GM19025 (cell line): Measurements from ENCODE around the gene SESN1.
A peak's percentile ranks its signal among the peaks of the same experiment; 100 is the strongest.
"Not testable (repeated sequence)": the region's sequence is repeated elsewhere in the genome, so short reads cannot be mapped to it uniquely, and the experiment has no call there.

Experiments used
- ATAC-seq: cut with Tn5 transposase; IDR thresholded peaks from one replicate; pipeline ENCODE4 v1.9.1; 2021; ENCODE audit warnings: mild to moderate bottlenecking, low read depth, moderate library complexity; ENCODE audit not compliant: unreplicated experiment

Gene SESN1

DNA sequence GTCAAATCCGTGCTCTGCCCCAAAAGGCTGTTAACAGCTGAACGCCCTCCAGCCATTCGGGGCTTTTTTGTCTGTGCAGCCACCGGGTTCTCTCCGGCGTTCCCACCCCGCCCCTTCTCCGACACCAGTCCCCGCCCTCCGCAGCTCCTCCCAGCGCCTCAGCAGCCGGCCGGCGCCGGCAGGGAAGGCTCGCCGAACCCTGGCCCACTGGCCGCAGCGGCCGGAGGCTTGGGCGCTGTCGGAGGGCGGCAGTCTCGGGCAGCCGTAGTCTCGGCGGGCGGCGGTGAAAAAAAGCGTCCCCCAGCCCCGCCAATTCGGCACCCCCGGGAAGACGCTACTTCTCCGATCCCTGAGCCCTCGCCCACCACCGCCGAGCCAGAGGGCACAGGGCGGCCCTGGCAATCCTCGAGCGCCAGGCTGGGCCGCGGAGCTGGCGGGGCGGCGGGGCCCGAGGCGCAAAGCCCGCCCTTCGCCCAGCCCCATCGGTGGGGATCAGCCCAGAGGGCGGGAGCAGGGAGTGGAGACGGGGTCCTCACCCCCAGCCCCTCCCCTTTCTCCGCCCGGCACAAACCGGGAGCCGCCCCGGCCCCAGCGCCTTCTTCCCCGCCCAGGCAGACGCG lies at the start of gene SESN1:
SESN1 (minus strand) TSS at position 431 of the 620 bp plus-strand sequence. CDS start 773 bp downstream, outside the sequence.
- ATAC-seq = peak; percentile 63

DNA sequence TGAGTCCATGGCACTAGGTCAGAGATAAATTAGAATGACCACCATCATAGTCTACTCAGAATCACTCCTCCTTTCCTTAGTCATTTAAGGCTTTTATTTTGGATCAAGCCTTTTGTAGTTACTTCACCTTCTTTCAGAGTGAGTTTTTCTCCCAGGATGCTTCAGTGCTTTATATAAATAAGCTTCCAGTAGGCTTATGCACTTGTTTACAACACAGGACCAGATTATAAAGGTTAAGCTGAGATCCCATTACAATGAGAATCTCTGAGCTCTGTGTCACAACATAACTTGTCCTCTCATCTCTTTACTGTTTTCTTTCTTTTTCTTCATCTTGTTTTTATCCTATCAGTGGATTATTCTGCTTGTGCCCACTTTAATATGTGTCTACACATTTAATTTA lies 48.5 kb upstream of the SESN1 start:
- ATAC-seq = no peak

DNA sequence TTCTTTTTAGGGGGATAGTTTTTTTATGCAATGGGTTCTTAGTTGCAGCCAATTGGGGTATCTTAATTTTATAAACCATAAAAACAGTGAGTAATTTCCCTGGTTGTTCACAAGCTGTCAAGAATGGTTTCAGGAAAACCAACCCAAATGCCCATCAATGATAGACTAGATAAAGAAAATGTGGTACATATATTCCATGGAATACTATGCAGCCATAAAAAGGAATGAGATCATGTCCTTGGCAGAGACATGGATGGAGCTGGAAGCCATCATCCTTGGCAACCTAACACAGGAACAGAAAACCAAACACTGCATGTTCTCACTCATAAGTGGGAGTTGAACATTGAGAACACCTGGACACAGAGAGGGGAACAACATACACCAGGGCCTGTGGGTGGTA lies 47.4 kb upstream of the SESN1 start:
- not testable (repeated sequence) for ATAC-seq

DNA sequence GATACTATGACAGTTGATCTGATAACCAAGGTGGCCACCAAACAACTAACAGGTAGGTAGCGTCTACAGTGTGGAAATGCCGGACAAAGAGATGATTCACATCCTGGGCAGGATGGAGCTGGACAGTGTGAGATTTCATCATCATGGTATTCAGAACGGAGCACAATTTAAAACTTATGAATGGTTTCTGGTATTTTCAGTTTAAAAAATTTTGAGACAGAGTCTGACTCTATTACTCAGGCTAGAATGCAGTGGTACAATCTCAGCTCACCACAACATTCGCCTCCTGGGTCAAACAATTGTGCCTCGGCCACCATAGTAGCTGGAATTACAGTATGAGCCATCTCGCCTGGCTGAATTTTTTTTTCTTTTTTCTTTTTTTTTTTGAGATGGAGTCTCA lies 44.5 kb upstream of the SESN1 start:
- ATAC-seq = no peak

DNA sequence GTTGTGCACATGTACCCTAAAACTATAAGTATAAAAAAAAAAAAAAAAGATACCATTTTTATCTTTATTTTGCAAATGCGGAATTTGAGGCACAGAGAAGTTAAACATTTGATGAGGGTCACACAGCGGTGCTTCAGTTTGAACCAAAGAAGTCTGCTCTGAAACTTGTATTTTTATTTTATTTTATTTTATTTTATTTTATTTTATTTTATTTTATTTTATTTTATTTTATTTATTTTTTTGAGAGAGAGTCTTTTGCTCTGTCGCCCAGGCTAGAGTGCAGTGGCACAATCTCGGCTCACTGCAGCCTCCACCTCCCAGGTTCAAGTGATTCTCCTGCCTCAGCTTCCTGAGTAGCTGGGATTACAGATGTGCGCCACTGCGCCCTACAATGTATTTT lies 41.9 kb upstream of the SESN1 start:
- ATAC-seq = not testable (repeated sequence)

DNA sequence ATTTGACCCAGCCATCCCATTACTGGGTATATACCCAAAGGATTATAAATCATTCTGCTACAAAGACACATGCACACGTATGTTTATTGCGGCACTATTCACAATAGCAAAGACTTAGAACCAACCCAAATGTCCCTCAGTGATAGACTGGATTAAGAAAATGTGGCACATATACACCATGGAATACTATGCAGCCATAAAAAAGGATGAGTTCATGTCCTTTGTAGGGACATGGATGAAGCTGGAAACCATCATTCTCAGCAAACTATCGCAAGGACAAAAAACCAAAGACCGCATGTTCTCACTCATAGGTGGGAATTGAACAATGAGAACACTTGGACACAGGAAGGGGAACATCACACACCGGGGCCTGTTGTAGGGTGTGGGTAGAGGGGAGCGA lies 41.4 kb upstream of the SESN1 start:
- not testable (repeated sequence) for ATAC-seq

DNA sequence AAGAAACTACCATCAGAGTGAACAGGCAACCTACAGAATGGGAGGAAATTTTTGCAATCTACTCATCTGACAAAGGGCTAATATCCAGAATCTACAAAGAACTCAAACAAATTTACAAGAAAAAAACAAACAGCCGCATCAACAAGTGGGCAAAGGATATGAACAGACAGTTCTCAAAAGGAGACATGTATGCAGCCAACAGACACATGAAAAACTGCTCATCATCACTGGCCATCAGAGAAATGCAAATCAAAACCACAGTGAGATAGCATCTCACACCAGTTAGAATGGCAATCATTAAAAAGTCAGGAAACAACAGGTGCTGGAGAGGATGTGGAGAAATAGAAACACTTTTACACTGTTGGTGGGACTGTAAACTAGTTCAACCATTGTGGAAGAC lies 41.0 kb upstream of the SESN1 start:
- ATAC-seq = not testable (repeated sequence)

DNA sequence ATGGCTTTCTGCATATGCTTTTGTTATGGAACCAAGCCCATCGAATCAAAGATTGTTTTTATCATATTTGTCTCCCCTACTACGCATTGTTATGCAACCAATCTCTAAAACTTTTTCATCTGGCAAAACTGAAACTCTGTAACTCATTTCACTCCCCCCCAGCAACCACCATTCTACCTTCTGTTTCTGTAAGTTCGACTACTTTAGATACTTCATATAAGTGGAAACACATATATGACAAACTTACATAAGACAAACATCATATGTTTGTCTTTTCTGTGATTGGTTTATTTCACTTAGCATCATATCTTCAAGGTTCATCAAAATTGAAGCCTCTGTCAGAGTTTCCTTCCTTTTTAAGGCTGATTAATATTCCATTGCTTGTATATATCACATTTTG lies 35.4 kb upstream of the SESN1 start:
- ATAC-seq = no peak

DNA sequence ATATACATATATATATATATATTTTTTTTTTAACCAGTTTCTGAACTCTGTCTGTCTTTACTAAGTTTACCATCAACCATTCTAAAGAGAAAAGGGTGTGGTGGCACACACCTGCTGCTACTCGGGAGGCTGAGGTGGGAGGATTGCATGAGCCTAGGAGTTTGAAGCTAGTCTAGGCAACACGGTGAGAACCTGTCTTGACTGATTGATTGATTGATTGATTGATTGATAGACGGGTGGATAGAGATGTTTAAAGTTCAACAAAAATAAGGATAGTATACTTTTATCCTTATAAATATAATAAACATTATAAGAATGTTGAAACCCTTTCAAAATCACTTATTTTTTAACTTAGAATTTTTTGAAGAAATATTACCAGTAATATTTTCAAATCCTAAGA lies 30.9 kb upstream of the SESN1 start:
- no peak for ATAC-seq

DNA sequence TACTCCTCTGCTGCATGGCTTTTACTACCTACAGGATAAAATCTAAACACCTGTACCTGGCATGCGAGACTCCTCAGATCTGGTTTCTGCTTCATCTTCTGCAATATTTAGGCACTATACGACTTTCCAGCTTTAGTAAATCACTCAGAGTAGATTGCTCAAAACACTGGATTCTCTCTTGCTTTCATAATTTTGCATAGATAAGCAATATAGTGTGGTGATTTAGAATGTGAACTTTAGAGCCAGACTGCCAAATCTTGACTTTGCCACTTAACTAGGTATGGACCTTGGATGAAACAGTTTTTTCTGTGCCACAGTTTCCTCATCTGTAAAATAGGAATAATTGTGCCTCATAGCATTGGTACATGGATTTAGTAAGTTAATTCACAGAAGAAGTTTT lies 29.6 kb upstream of the SESN1 start:
- no peak for ATAC-seq

DNA sequence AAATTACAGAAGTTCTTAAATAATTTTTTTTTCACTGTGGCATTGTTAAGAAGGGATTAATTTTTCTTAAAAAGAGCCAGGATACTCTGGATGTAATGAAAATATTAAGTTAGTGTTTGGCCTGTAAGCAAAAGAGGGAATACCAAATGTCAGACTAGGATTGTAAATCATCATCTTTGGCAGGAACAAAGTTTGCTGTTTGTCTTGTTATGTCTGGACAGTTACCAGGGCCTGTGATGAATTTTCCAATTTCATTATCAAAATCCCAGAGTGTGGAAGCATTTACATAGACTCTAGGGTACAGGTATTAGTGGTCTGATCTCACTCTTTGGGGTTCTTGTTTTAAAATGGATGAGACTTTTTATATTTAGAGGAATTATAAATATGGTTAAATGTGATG lies 26.8 kb upstream of the SESN1 start:
- no peak for ATAC-seq

DNA sequence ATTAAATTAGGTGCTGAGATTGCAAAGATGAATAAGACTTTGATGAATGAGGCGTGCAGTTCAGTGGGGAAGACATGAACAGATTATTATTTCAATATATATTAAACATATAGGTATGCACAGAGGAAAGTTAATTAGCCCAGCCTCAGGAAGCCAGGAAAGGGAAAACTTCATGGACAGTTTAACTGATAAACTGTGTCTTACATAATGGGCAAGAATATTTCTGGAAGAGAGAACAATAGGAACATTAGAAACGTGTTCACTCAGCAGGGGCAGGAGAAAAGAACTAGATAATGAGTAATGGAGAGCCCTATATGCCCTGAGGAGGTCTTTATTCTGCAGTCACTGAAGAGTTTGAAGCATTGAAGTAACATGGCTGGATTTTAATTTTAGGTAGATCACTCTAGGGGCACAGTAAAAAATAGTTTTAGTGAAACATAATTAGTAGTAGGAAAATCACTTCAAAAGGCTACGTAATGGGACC lies 24.3 kb upstream of the SESN1 start:
- ATAC-seq = no peak

DNA sequence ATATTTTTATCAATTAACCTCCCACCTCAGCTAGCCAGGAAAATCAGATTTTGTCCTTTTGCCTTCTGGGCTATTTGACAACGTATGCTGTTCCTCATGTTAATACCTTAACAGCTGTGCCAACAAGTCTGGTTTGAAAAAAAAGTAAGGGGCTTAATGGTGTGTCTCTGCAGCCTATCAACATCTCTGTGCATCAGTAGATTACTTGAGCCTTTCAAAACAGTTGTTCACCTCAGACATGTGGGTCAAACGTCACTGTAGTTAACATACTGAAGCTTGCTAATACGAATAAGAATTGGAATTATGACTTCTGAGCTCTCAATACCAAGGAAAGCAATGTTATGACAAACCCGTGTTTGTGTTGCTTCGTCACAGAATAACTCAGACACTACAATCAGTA lies 23.7 kb upstream of the SESN1 start:
- no peak for ATAC-seq

DNA sequence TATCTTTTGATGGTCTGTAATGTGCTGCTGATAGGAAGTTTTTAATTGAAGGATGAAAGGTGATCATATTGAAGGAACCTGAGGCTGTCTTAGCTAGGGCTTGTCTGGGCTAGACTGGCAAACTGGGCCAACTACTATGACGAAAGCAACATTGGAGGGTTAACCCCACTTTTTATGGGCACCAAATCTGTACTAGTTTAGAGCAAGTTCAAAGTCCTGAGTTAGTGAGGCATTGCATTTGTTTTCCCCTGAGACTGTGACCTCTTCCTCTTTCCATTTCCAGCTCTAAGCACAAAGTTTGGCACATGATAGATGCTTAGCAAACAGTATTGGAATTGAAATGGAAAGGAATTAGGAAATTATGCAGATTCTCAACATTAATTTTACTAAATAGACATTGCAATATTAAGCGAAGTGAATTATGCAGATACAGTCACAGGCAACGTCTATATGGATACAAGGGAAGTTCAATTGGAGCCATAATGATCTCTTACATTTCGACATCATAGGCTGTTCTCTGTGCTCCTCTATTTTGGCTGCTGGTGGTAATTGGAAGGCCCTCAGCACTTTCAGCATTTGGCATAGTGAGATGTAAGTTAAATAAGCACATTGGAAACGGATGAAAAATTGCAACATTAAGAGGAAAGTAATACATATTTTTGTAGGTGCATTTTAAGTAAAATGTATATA lies 22.8 kb upstream of the SESN1 start:
- peak; percentile 75 for ATAC-seq

DNA sequence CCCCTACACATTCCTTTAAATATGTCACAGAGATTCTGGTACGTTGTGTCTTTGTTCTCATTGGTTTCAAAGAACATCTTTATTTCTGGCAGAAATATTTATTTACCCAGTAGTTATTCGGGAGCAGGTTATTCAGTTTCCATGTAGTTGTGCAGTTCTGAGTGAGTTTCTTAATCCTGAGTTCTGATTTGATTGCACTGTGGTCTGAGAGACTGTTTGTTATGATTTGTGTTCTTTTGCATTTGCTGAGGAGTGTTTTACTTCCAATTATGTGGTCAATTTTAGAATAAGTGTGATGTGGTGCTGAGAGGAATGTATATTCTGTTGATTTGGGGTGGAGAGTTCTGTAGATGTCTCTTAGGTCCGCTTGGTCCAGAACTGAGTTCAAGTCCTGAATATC lies 18.0 kb upstream of the SESN1 start:
- ATAC-seq = not testable (repeated sequence)

DNA sequence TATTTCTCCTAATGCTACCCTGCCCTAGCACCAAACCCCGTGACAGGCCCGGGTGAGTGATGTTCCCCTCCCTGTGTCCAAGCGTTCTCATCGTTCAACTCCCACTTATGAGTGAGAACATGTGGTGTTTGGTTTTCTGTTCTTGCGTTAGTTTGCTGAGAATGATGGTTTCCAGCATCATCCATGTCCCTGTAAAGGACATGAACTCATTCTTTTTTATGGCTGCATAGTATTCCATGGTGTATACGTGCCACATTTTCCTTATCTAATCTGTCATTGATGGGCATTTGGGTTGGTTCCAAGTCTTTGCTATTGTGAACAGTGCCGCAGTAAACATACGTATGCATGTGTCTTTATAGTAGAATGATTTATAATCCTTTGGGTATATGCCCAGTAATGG lies 15.0 kb upstream of the SESN1 start:
- not testable (repeated sequence) for ATAC-seq

DNA sequence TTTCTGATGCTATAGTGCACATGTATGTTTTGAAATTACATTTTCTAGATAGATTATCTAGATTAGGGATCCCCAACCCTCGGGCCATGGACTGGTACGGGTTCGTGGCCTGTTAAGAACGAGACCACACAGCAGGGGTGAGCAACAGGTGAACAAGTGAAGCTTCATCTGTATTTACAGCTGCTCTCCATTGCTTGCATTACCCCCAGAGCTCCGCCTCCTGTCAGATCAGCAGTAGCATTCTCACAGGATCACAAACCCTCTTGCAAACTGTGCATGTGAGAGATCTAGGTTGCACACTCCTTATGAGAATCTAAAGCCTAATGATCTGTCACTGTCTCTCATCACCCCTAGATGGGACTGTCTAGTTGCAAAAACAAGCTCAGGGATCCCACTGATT lies 11.0 kb upstream of the SESN1 start:
- ATAC-seq = no peak

DNA sequence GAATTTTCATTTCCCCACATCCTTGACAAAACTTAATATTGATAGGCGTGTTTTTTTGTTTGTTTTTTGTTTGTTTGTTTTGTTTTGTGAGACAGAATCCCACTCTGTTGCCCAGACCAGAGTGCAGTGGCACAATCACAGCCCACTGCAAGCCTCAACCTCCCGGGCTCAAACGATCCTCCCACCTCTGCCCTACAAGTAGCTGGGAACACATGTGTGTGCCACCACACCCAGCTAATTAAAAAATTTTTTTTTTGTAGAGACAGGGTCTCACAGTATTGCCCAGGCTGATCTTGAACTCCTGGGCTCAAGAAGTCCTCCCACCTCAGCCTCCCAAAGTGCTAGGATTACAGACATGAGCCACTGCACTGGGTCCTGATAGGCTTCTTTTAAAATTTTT lies 9.9 kb upstream of the SESN1 start:
- ATAC-seq = no peak

DNA sequence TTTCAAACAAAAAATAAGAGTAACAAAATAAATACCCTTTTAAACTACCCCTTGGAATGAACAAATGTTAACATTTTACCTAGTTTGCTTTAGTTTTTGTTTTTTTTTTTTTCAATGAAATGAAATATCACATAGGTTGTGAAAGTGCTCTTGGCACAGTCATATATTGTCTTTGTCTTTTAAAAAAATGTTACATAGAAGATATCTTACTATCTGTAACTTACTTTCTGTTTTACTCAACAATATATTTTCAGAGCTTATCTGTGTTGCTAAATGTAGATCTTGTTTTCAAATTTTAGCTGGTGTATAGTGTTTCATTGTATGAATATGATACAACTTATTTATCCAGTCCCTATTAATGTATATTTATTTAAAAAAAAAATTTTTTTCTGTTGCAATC lies 9.3 kb upstream of the SESN1 start:
- no peak for ATAC-seq

DNA sequence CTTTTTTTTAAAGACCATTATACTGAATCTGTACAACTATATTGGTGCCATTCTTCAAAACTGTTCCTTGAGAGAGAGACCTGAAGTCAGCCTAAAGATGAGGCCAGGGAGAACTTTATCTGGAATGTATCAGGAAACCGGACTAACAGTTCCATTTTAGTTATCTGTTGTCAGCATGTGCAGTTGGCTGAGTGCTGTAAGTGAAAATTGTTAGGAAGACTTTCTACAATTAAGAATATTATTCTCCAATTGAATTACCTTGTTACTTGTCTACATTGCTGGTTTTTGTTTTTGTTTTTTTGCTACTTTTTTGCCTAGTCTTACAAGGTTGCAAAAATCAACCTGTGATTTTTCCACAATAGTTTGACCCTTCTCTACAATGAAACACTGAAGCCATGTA lies 8.1 kb upstream of the SESN1 start:
- ATAC-seq = no peak

DNA sequence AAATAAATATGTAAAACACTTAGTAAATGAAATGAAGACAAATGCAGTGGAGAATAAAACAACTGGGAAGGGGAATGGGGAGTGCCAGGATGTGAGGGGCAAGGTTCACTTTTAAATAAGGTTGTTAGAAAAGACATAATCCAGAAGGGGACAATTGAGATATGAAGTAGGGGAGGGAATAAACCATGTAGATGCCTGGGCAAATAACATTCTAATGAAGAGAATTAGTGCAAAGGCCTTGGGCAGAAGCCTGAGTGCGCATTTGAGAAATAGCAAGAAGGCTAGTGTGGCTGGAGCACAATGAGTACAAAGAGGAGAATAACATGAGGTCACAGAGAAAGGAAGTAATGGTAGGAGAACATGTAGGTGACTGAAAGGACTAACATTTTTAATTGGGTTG lies 3.0 kb upstream of the SESN1 start:
- no peak for ATAC-seq

DNA sequence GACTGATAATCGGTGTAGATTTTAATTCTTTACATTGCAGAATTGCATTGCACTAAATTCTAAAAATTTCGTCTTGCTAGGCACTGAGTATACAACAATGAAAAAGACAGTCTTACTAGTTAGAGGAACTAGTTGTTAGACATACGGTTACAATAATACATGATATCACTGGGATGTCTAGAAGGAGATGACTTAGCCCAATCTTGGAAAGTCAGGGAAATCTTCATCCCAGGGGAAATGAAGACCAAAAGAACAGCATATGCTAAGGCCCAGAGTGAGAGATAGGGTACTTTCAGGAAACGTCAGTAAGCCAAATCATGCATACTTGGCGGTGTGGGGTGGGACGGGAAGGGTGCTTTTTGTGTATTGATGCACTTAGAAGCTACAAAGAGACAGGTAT lies 1.6 kb upstream of the SESN1 start:
- ATAC-seq = no peak

DNA sequence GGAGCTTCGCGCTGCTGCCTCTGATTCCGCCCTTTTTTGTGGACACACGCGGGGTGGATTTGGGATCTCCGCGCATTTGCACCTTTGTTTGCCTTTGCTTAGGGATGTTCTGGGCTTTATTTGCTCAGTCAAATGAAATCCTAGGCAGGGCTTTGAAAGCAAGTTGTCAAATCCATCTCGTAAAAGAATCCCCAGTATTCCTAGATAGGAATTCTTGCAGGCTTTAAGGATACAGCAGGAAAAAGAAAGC lies 1.1 kb upstream of the SESN1 start:
- no peak for ATAC-seq
